ENCODE data around the gene CX3CL1.
"Not testable (repeated sequence)": the region's sequence is repeated elsewhere in the genome, so short reads cannot be mapped to it uniquely, and the experiment has no call there.

Gene CX3CL1

DNA sequence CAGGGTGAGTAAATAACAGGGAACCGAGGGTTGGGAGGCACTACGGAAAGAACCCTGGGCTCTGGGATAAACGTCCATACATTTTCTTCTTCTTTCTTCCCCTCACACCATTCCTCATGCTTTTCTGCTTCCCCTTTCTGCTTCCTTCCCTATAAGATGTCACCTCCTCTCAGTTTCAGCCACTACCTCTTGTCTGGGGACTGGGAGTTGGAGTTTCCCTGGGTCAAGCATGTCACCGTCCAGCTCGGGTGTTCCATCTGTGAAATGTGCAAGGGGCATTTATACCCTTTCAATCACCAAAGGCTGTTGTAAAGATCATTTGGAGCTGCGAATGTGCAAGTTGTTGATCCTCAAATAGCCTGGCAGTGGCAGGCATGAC, 31.2 kb upstream of the CX3CL1 start:
- TF ChIP-seq, protein P1, sequence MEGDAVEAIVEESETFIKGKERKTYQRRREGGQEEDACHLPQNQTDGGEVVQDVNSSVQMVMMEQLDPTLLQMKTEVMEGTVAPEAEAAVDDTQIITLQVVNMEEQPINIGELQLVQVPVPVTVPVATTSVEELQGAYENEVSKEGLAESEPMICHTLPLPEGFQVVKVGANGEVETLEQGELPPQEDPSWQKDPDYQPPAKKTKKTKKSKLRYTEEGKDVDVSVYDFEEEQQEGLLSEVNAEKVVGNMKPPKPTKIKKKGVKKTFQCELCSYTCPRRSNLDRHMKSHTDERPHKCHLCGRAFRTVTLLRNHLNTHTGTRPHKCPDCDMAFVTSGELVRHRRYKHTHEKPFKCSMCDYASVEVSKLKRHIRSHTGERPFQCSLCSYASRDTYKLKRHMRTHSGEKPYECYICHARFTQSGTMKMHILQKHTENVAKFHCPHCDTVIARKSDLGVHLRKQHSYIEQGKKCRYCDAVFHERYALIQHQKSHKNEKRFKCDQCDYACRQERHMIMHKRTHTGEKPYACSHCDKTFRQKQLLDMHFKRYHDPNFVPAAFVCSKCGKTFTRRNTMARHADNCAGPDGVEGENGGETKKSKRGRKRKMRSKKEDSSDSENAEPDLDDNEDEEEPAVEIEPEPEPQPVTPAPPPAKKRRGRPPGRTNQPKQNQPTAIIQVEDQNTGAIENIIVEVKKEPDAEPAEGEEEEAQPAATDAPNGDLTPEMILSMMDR (IDR thresholded peaks at IDR 0.05; ENCODE audit: extremely low read depth, missing control alignments), result no peak
- DNase-seq (ENCODE audit: low spot score), result no peak

- TF ChIP-seq, protein P1 (IDR thresholded peaks at IDR 0.05; ENCODE audit: extremely low read depth, missing control alignments), result no peak
- DNase-seq (ENCODE audit: low spot score), result no peak
These were observed 30.6 kb upstream of the CX3CL1 start for GRCh38 chr16:57341441-57342303.

- DNase-seq (ENCODE audit: low spot score), result not testable (repeated sequence)
These were observed 29.7 kb upstream of the CX3CL1 start for GRCh38 chr16:57342606-57343005.

DNA sequence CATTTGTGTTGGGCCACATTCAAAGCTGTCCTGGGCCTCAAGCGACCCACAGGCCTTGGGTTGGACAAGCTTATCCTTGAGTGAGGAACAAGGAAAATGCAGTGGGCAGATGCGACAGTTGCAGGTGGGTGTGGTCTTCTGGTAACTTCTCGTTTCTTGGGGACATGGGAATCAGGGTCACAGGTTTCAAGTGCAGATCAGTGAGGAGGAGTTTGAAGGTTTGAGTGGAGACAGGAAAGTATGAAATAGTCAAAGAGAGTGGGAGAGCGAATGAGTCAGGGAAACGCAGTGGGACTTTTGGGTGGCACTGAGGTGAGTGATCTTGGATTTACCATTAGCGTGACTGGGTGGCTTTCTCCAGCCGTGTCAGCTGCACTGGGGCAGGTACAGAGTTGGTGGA, 29.1 kb upstream of the CX3CL1 start:
- no peak for DNase-seq (ENCODE audit: low spot score)
- TF ChIP-seq, protein P1 (IDR thresholded peaks at IDR 0.05; ENCODE audit: extremely low read depth, missing control alignments), result no peak

- not testable (repeated sequence) for DNase-seq (ENCODE audit: low spot score)
These were observed 28.2 kb upstream of the CX3CL1 start for GRCh38 chr16:57344094-57344493.

- TF ChIP-seq, protein P1 (IDR thresholded peaks at IDR 0.05; ENCODE audit: extremely low read depth, missing control alignments), result no peak
- DNase-seq (ENCODE audit: low spot score), result no peak
These were observed 27.3 kb upstream of the CX3CL1 start for GRCh38 chr16:57345021-57345420.

DNA sequence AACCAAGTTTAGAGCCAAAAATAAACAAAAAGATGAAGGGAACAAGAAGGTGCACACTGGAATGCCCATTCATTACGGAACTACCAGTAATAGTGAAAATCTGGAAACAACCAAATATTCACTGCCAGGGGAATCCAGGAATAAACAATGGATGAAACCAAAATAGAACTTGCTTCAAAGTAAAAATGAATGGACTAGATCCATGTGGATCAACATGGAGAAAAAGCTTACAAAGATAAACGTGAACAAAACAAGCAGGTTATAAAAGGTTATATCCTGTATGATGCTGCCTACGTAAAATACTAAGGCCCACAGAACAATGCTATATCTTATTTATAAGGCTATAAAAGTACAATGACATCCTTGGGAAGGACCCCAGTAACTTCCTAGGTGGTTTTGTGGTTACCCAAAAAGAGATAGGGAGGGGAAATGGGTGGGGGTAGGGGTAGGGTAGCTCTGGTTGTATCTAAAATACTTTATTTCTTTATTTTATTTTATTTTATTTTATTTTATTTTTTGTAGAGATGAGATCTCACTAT, 26.6 kb upstream of the CX3CL1 start:
- TF ChIP-seq, protein P1 (IDR thresholded peaks at IDR 0.05; ENCODE audit: extremely low read depth, missing control alignments), result no peak
- no peak for DNase-seq (ENCODE audit: low spot score)

DNA sequence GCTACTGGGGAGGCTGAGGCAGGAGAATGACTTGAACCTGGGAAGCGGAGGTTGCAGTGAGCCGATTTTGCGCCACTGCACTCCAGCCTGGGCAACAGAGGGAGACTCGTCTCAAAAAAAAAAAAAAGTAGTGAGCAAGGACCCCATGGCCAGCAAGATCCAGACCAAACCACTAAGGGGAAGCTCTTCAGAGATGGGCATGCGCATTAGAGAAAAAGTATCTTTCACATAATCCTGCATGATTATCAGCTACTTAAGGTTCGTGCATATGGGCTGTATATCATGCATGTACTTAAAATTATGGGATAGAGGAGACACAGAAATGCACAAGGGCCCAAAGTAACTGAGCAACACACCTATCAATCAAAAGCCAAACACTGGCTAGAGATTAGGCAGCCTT, 24.4 kb upstream of the CX3CL1 start:
- TF ChIP-seq, protein P1 (IDR thresholded peaks at IDR 0.05; ENCODE audit: extremely low read depth, missing control alignments), result no peak
- no peak for DNase-seq (ENCODE audit: low spot score)
